GM12878 (cell line): Measurements from ENCODE around the gene PDE9A. TPM values are rescaled to one million over a fixed set of nuclear protein-coding genes. Genes with fewer than 3 reads are reported as not detected.
"Not testable (repeated sequence)": the region's sequence is repeated elsewhere in the genome, so short reads cannot be mapped to it uniquely, and the experiment has no call there.

Source experiments
- ATAC-seq: fragments of 200-7000 bp; cut with Tn5 transposase; 3 replicates; pipeline ENCODE4 v1.9.1; 2020; ENCODE audit warnings: mild to moderate bottlenecking, moderate library complexity
- BruUV-seq: library from RNA; stranded (reverse); fragments of 400-500 nt; replicated peaks from 2 replicates; lab custom pipeline; 2021; lab: Mats Ljungman, UMichigan
- CTCF ChIA-PET: fragments of 300-600 bp; sonication (Branson Sonifier 250); formaldehyde crosslinking; extraction: SDS; loops from one replicate; lab custom pipeline; 2021; ENCODE audit warnings: inconsistent platforms; lab: Yijun Ruan, JAX
- POLR2A ChIA-PET: fragments of 350-600 bp; formaldehyde crosslinking; extraction: SDS; loops from one replicate; lab custom pipeline; 2021; ENCODE audit warnings: inconsistent platforms; lab: Charles Lee
- RAD21 ChIA-PET: fragments of 300-600 bp; sonication (Branson Sonifier 250); formaldehyde crosslinking; loops from one replicate; lab custom pipeline; 2023; ENCODE audit warnings: antibody characterized with exemption; ENCODE audit not compliant: unreplicated experiment; lab: Charles Lee
- SMC1A ChIA-PET: fragments of 300-600 bp; sonication (Branson Sonifier 250); formaldehyde crosslinking; loops from one replicate; lab custom pipeline; 2023; ENCODE audit not compliant: unreplicated experiment, uncharacterized antibody; lab: Charles Lee
- DNase-seq: peaks from one replicate; pipeline ENCODE4 v3.0.0-alpha.2; 2011; ENCODE audit warnings: low read depth, low spot score
- FAIRE-seq: peaks from 3 replicates; lab custom pipeline; 2011; peaks lifted over from hg19 to GRCh38; lab: Jason Lieb, UNC
- H2AFZ ChIP-seq: 2 replicates; pipeline ENCODE4 v1.6.0; 2011; ENCODE audit warnings: low read depth, low read length, control low read depth; ENCODE audit not compliant: control insufficient read depth
- H3K27ac ChIP-seq: 2 replicates; pipeline ENCODE4 v1.5.1; 2011; ENCODE audit warnings: control low read depth; ENCODE audit not compliant: control insufficient read depth, insufficient read depth
- H3K27me3 ChIP-seq, 2 experiments: replicated peaks in 1 of 2; 2 replicates each; pipeline versions ENCODE4 v1.6.0 to v1.6.1; 2011; ENCODE audit warnings: low read length in 1 of 2; ENCODE audit not compliant: control insufficient read depth in 2 of 2, insufficient read depth in 2 of 2
- H3K36me3 ChIP-seq, 2 experiments: 2 replicates each; pipeline ENCODE4 v1.5.1; 2011; ENCODE audit warnings: low read length in 1 of 2; ENCODE audit not compliant: control insufficient read depth in 2 of 2, insufficient read depth in 2 of 2
- H3K4me1 ChIP-seq: 2 replicates; pipeline ENCODE4 v1.6.1; 2011; ENCODE audit warnings: mild to moderate bottlenecking, low read length, moderate library complexity, mixed read lengths; ENCODE audit not compliant: control insufficient read depth, insufficient read depth
- H3K4me2 ChIP-seq: 2 replicates; pipeline ENCODE4 v1.6.0; 2011; ENCODE audit warnings: control low read depth; ENCODE audit not compliant: control insufficient read depth, insufficient read depth
- H3K4me3 ChIP-seq: fragments of 200-600 bp; sonication (generic); 2 replicates; pipeline ENCODE4 v1.5.1; 2016
- H3K79me2 ChIP-seq: 2 replicates; pipeline ENCODE4 v1.6.0; 2011; ENCODE audit warnings: low read length; ENCODE audit not compliant: control insufficient read depth, insufficient read depth
- H3K9ac ChIP-seq: 2 replicates; pipeline ENCODE4 v1.8.0; 2011; ENCODE audit warnings: low read length, control low read depth, mixed read lengths; ENCODE audit not compliant: control insufficient read depth, insufficient read depth
- H3K9me3 ChIP-seq: replicated peaks from 3 replicates; pipeline ENCODE4 v1.5.1; 2011; ENCODE audit warnings: mild to moderate bottlenecking, low read length; ENCODE audit not compliant: control insufficient read depth, insufficient read depth
- H4K20me1 ChIP-seq: 2 replicates; pipeline ENCODE4 v1.6.0; 2011; ENCODE audit not compliant: control insufficient read depth, insufficient read depth
- BCL3 ChIP-seq: IDR thresholded peaks from 2 replicates; pipeline ENCODE4 v1.6.1; 2011; ENCODE audit warnings: borderline replicate concordance, low read depth, mild to moderate bottlenecking, moderate library complexity, low read length; ENCODE audit not compliant: insufficient read depth, poor library complexity, severe bottlenecking
- FOXM1 ChIP-seq: IDR thresholded peaks from 2 replicates; pipeline ENCODE4 v1.6.1; 2012; ENCODE audit warnings: low read depth, mild to moderate bottlenecking, inconsistent platforms, low read length, moderate library complexity
- HDAC2 ChIP-seq: fragments of 200-600 bp; sonication (generic); IDR thresholded peaks from 2 replicates; pipeline ENCODE4 v1.6.1; 2017
- IKZF1 ChIP-seq: fragments of 450-650 bp; conservative IDR thresholded peaks from 2 replicates; pipeline ENCODE4 v1.6.1; 2017; ENCODE audit warnings: antibody characterized with exemption, mild to moderate bottlenecking
- IRF5 ChIP-seq: fragments of 450-650 bp; IDR thresholded peaks from 2 replicates; pipeline ENCODE4 v1.6.1; 2017; ENCODE audit warnings: borderline replicate concordance
- NBN ChIP-seq: fragments of 450-650 bp; IDR thresholded peaks from 2 replicates; pipeline ENCODE4 v1.6.1; 2016
- NRF1 ChIP-seq: conservative IDR thresholded peaks from 2 replicates; pipeline ENCODE4 v1.6.1; 2011; ENCODE audit warnings: mild to moderate bottlenecking, low read depth, low read length, improper control_type of control experiment
- RB1 ChIP-seq: fragments of 450-650 bp; formaldehyde crosslinking; IDR thresholded peaks from 2 replicates; pipeline ENCODE4 v1.6.1; 2017; ENCODE audit warnings: mild to moderate bottlenecking, borderline replicate concordance
- TCF3 ChIP-seq: IDR thresholded peaks from 2 replicates; pipeline ENCODE4 v1.6.1; 2012; ENCODE audit warnings: low read depth, mild to moderate bottlenecking, low read length, borderline replicate concordance; ENCODE audit not compliant: insufficient read depth
- ZBTB33 ChIP-seq: fragments of 450-650 bp; IDR thresholded peaks from 2 replicates; pipeline ENCODE4 v1.6.1; 2017; ENCODE audit warnings: mild to moderate bottlenecking
- ZNF274 ChIP-seq: IDR thresholded peaks from one replicate; pipeline ENCODE4 v1.8.0; 2011; ENCODE audit not compliant: insufficient read length, insufficient read depth
- WGBS: methylation state at CpG from one replicate; pipeline ENCODE4 v1.1.6; 2016; ENCODE audit warnings: low lambda C conversion rate; ENCODE audit not compliant: insufficient replicate concordance, insufficient coverage; ENCODE audit errors: missing lambda C conversion rate; 5-methylcytosine and 5-hydroxymethylcytosine counted together
- in situ Hi-C: fragments of 300-500 bp; cut with MboI; formaldehyde crosslinking; loops from 9 replicates; pipeline ENCODE4 v1.14.3; 2018; ENCODE audit warnings: mixed read lengths
- intact Hi-C: fragments of 100-400 bp; cut with micrococcal nuclease; formaldehyde crosslinking; loops from one replicate; pipeline ENCODE4 v1.14.2; 2022; ENCODE audit not compliant: unreplicated experiment
- polyA plus RNA-seq, 11 experiments: library from polyadenylated mRNA; depleted of rRNA in 4 of 11; unstranded in 6 of 11; stranded (reverse) in 5 of 11; fragments of >200 nt; fragmentation: Nextera tagmentation in 4 of 11; fragmentation: Illumina TruSeq in 1 of 11; extraction: Ambion mirVana in 4 of 11; extraction: Trizol in 1 of 11; gene quantifications; 1 replicate in 1 of 11; 2 replicates in 10 of 11; pipeline versions ENCODE4 v1.2.1 to v1.2.3, GENCODE V29; 2011 to 2016; ENCODE audit warnings: inconsistent platforms in 2 of 11, missing spikeins in 2 of 11, low read depth in 1 of 11
- total RNA-seq, 4 experiments: library from RNA; depleted of rRNA in 3 of 4; stranded (reverse); fragments of >200 nt in 3 of 4; fragmentation: Illumina TruSeq in 1 of 4; extraction: Trizol in 1 of 4; gene quantifications; 2 replicates each; pipeline versions ENCODE4 v1.2.1 to v1.2.3, GENCODE V29; 2013 to 2021

PDE9A gene
- total and polyA plus RNA-seq, 10 of the 15 experiments (the other 5 are each of a cell fraction or from before 2014, with no cell fraction given), result 0.08 to 0.45 (median 0.20) TPM; not detected in 1

DNA sequence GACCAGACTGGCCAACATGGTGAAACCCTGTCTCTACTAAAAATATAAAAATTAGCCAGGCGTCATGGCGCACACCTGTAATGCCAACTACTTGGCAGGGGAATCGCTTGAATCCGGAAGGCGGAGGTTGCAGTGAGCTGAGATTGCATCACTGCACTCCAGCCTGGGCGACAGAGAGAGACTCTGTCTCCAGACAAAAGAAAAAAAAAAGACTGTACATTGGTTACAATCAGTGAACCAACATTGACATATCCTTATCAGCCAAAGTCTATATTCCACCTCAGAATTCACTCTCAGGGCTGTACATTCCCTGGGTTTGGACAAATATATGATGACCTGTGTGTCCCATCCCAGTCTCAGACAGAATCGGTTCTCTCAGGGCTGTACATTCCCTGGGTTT lies 62.0 kb downstream of the PDE9A start:
- H3K9me3 ChIP-seq, H3K4me1 ChIP-seq, H3K9ac ChIP-seq, H3K79me2 ChIP-seq, H3K4me3 ChIP-seq, DNase-seq, RAD21 ChIA-PET, H2AFZ ChIP-seq, BruUV-seq, in situ Hi-C loops, POLR2A ChIA-PET, H3K27me3 ChIP-seq, FAIRE-seq, H4K20me1 ChIP-seq, CTCF ChIA-PET, H3K36me3 ChIP-seq, SMC1A ChIA-PET, H3K27ac ChIP-seq, intact Hi-C loops, H3K4me2 ChIP-seq, ATAC-seq: not testable (repeated sequence)
- WGBS, result 67% methylated on average over 7 of the region's 7 CpGs

- FAIRE-seq (no peak), ATAC-seq (no peak), DNase-seq (no peak)
- H3K9ac ChIP-seq, result no peak overlapping the region
- in situ Hi-C loops (no loop called here), intact Hi-C loops (no loop called here)
- 0% methylated on average over 3 of the region's 3 CpGs for WGBS
- no peak overlapping the region for H3K4me2 ChIP-seq
- no peaks in the 10 kb centered on the region for H3K27me3 ChIP-seq
- H3K79me2 ChIP-seq, result no peaks in the 10 kb centered on the region
- ChIA-PET POLR2A (no interaction called here), CTCF (no interaction called here), SMC1A (no interaction called here), RAD21 (no interaction called here)
- no peaks in the 10 kb centered on the region for H3K4me1 ChIP-seq
- no peak overlapping the region for H3K4me3 ChIP-seq
- no peak for TF ChIP-seq NRF1
- no peak for TF ChIP-seq FOXM1
- no peak for TF ChIP-seq BCL3
- TF ChIP-seq HDAC2, result no peak
- no peak for TF ChIP-seq NBN
- TF ChIP-seq IKZF1, result no peak
- TF ChIP-seq IRF5, result no peak
- no peak for TF ChIP-seq ZNF274
- no peak for TF ChIP-seq ZBTB33
- no peak for TF ChIP-seq TCF3
- no peak for TF ChIP-seq RB1
- no peaks in the 10 kb centered on the region for H3K9me3 ChIP-seq
- peaks cover 3% of the 10 kb centered on the region; the same call in 1 of the 2 replicates for H4K20me1 ChIP-seq
- H3K36me3 ChIP-seq, result no peaks in the 10 kb centered on the region
- no peak overlapping the region for H3K27ac ChIP-seq
- no peak overlapping the region for H2AFZ ChIP-seq
- no TSS peak for BruUV-seq
Measured at GRCh38 chr21:42716074-42716473, 62.7 kb downstream of the PDE9A start.
